Muscle of arm (tissue), 14 donors: ENCODE results near the gene TMBIM4. TPM values are rescaled to one million over a fixed set of nuclear protein-coding genes. Genes with fewer than 3 reads are reported as not detected.
A peak's percentile ranks its signal among the peaks of the same experiment; 100 is the strongest.
"Not testable (repeated sequence)": the region's sequence is repeated elsewhere in the genome, so short reads cannot be mapped to it uniquely, and the experiment has no call there.

Experiments
- DNase-seq: peaks from one replicate; pipeline ENCODE4 v3.0.0-alpha.2; 2013
- long read RNA-seq, 11 donors: transcript quantifications; one replicate each; lab custom pipeline, GENCODE V29; 2026
- polyA plus RNA-seq, 12 donors: library from polyadenylated mRNA; unstranded; fragments of 120-200 nt; gene quantifications; one replicate each; pipeline ENCODE4 v1.2.1, GENCODE V29; 2013; ENCODE audit not compliant: insufficient read length in 12 of 12

TMBIM4 gene, protein sequence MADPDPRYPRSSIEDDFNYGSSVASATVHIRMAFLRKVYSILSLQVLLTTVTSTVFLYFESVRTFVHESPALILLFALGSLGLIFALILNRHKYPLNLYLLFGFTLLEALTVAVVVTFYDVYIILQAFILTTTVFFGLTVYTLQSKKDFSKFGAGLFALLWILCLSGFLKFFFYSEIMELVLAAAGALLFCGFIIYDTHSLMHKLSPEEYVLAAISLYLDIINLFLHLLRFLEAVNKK
- 100 to 1,000 TPM in 2 of 12 donors, 10 to 100 TPM in 10; 49.2 to 146 (median 87.4) TPM for polyA plus RNA-seq
- long read RNA-seq, donor 1, transcript TMBIM4-202 (7 exons, 2,952 nt), result major isoform, 96 of 116 reads
- long read RNA-seq, donor 1, partial matches to known transcripts, result 11 of 116 reads
- long read RNA-seq, donor 1, other reads (novel, unspliced or antisense), result 0 of 116 reads
- long read RNA-seq, donor 2, transcript TMBIM4-202 (7 exons, 2,952 nt), result major isoform, 60 of 67 reads
- long read RNA-seq, donor 2, partial matches to known transcripts, result 0 of 67 reads
- long read RNA-seq, donor 2, other reads (novel, unspliced or antisense), result 0 of 67 reads
- long read RNA-seq, donor 3, transcript TMBIM4-202 (7 exons, 2,952 nt), result major isoform, 28 of 43 reads
- long read RNA-seq, donor 3, partial matches to known transcripts, result 12 of 43 reads
- long read RNA-seq, donor 3, other reads (novel, unspliced or antisense), result 0 of 43 reads
- long read RNA-seq, donor 4, transcript TMBIM4-202 (7 exons, 2,952 nt), result major isoform, 17 of 27 reads
- long read RNA-seq, donor 4, partial matches to known transcripts, result 6 of 27 reads
- long read RNA-seq, donor 4, other reads (novel, unspliced or antisense), result 0 of 27 reads
- long read RNA-seq, donor 5, result 0 reads
- long read RNA-seq, donor 6, transcript TMBIM4-202 (7 exons, 2,952 nt), result major isoform, 35 of 37 reads
- long read RNA-seq, donor 6, partial matches to known transcripts, result 0 of 37 reads
- long read RNA-seq, donor 6, other reads (novel, unspliced or antisense), result 0 of 37 reads
- long read RNA-seq, donor 7, transcript TMBIM4-202 (7 exons, 2,952 nt), result major isoform, 32 of 42 reads
- long read RNA-seq, donor 7, partial matches to known transcripts, result 10 of 42 reads
- long read RNA-seq, donor 7, other reads (novel, unspliced or antisense), result 0 of 42 reads
- long read RNA-seq, donor 8, transcript TMBIM4-202 (7 exons, 2,952 nt), result major isoform, 54 of 60 reads
- long read RNA-seq, donor 8, partial matches to known transcripts, result 0 of 60 reads
- long read RNA-seq, donor 8, other reads (novel, unspliced or antisense), result 0 of 60 reads
- long read RNA-seq, donor 9, transcript TMBIM4-202 (7 exons, 2,952 nt), result major isoform, 41 of 53 reads
- long read RNA-seq, donor 9, partial matches to known transcripts, result 12 of 53 reads
- long read RNA-seq, donor 9, other reads (novel, unspliced or antisense), result 0 of 53 reads
- long read RNA-seq, donor 10, transcript TMBIM4-202 (7 exons, 2,952 nt), result major isoform, 68 of 77 reads
- long read RNA-seq, donor 10, partial matches to known transcripts, result 5 of 77 reads
- long read RNA-seq, donor 10, other reads (novel, unspliced or antisense), result 0 of 77 reads
- long read RNA-seq, donor 11, transcript TMBIM4-202 (7 exons, 2,952 nt), result major isoform, 64 of 87 reads
- long read RNA-seq, donor 11, partial matches to known transcripts, result 15 of 87 reads
- long read RNA-seq, donor 11, other reads (novel, unspliced or antisense), result 0 of 87 reads

DNA sequence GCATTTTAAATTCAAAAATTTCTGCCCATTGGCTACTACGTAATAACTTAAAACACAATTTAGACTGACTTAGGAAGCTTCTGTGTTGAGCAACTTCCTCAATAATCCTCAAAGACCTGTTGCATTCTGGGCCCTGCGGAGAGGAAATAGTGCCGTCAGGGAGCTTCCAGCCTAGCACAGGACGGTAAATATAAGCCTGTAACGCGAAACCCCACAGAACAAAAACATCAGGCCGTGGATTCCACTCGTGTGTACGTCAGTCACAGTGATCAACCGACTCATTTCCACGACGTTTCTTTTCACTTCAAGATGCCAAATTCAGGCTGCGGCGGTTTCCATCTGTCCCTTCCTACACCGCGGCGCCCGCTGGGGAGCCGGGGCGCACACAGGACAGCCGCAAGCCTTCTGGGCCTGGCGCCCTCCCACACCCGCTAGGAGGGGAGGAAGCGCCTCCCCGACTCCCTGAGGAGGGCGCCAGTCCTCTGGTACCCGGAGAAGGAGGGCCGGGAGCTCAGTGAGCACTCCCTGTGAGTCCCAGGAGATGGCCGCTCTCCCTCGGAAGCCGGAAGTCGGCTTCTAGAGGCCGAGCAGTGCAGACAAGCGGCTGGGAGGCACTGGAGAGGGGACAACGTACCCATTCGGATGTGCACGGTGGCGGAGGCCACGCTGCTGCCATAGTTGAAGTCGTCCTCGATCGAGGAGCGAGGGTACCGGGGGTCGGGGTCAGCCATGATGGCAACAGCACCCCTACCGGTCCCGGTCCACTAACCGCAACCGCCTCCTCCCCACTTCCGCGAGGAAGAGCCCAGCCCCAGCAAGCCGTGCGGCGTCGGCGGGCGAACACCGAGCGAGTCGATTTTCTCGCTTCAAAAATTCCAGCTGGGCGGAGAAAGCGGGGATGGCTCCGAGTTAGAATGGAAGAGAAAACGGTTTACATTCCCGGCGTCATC lies at the start of gene TMBIM4:
Gene TMBIM4 (minus strand): TSS at position 776 of the 950 bp plus-strand sequence. CDS start 45 bp downstream, at position 731.
- peak; percentile 91 for DNase-seq

DNA sequence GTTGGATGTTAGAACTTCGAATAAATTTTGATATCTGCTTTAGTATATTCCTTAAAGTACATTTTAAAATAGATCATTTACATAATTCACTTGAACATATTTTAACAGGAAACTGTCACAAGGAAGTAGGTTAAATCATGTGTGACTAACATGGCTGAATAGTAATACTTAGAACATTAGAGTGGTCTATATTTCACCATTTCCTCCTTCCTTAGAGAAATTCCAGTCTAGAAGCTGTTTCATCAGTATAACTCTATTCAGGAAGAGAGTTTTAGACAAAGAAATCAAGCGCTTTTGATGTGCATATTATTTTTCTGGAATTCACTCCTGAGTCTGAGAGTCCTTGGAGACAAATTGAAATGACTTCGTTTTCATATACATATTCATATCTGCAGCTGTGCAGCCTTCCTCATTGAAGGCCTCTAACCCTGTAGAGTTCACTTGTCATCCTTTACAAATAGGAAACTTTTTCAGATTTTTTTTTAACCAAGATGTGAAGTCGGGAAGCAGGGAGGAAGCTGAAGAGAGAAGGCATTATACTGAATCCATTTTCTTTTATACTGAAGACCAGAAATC lies 47.6 kb upstream of the TMBIM4 start:
- DNase-seq, result no peak

DNA sequence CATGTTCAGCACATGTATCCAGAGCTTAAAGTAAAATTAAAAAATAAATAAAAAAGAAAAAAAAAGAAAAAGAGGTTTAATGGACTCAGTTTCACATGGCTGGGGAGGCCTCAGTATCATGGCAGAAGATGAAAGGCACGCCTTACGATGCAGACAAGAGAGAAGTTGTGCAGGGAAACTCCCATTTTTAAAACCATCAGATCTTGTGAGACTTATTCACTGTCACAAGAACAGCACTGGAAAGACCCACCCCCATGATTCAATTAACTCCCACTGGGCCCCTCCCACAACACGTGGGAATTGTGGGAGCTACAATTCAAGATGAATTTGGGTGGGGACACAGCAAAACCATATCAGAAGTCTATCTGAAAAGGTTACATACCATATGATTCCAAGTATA lies 43.2 kb upstream of the TMBIM4 start:
- DNase-seq, result not testable (repeated sequence)

DNA sequence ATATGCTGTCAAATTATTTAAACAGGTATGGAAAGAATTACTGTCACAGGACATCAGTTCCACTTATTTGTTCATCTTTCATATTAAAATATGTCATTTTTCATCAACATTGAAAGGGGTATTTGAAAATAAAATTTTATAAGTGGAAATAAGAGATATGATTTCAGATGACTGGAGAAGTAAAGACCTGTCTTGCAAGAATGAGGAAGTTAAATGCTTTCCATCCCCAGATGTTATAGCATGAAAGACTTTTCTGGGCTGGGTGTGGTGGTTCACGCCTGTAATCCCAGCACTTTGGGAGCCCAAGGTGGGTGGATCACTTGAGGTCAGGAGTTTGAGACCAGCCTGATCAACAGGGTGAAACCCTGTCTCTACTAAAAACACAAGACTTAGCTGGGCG lies 41.8 kb upstream of the TMBIM4 start:
- DNase-seq, result not testable (repeated sequence)

DNA sequence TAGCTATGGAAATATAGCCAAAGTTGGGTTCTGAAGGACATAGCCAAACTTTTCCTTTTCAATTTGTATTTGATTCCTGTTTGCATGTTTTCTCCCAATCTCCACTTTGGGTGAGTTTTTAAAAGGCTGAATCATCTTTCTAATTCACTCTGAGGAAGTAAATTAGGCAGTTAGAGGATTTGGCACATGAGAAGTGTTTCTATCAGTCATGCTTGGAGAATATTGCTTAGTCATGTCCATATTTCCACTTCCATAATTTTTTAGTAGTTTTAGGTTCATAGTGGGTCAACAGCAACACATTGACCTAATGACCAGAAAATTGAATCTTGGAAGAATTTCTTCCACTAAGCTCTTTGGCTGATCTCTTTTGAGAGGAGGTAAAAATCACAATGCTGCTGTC lies 41.0 kb upstream of the TMBIM4 start:
- no peak for DNase-seq

DNA sequence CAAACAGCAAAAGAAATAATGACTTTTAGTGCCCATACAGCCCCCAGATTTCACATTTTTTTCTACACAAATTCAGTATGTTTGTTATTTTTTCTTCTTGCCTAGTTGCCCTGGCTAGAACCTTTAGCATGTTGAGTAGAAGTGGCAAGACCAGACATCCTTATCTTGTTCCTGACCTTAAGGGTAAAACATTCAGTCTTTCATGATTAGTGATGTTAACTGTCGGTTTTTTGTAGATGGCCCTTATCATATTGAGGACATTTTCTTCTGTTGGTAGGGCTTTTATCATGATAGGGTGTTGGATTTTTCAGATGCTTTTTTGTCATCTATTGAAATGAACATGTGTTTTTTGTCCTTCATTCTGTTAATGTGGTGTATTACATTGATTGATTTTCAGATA lies 36.3 kb upstream of the TMBIM4 start:
- no peak for DNase-seq

DNA sequence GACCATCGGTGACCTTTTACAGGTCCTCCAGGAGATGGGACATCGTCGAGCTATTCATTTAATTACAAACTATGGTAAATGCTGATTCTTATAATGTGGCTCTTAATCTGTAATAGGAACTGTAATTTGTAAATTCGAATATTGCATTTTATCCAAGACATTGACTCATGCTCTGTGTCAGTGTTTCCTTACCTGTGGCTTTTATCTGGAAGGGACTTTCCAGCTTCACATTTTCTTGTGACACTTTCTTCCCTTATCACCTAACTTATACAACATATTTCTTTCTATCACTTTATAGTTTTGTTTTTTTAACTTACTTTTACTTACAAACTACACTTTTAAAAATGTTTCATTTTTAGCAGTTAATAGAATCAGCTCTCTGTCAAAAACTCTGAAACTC lies 34.0 kb upstream of the TMBIM4 start:
- DNase-seq, result no peak

DNA sequence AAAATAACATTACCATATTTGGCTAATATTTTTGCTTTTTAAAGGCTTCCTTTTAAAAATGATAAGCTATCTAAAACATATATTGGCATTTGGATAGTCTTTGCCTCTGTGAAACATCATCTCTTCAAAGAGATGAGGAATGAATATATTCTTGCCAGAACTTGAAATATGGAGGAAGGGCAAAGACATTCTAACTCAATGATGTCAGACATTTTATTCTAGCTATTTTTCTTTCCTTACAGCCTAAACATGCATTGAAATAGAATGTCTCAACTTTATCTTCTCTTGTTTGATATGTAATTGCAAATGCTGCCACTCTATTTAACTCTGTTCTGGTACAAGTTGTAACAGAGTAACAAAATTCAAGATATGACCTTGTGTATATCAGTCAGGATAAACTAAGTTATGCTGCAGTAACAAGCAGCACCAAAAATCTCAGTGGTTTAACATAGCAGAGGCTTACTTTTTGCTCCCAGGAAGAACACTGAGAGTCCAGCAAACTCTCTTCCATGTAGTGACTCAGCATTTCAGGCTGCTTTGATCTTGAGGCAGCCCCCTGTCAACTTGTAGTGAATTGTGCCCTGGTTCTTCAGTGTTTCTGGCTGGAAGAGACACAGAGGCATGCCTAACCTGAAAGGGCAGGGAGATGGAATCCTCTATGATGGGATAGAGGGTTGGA lies 30.2 kb upstream of the TMBIM4 start:
- DNase-seq, result no peak

DNA sequence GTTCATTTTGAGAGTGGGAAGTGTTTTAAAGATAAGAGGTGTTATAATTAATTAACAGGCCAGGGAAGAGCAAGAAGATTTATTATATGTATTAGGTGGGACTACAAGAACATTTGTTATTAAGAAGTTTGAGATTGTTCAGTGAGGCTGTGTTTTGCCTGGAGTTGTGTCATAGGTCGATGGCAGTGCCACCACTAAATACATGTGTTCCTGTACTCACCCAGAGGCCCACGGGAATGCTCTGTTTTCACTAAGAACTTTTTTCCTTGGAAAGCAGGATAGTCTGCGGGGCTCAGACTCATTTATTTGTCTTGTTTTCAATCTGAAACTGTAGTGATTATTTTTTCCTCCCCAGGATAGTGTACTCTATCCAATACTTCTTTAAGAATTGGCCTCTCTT lies 29.3 kb upstream of the TMBIM4 start:
- DNase-seq, result no peak

DNA sequence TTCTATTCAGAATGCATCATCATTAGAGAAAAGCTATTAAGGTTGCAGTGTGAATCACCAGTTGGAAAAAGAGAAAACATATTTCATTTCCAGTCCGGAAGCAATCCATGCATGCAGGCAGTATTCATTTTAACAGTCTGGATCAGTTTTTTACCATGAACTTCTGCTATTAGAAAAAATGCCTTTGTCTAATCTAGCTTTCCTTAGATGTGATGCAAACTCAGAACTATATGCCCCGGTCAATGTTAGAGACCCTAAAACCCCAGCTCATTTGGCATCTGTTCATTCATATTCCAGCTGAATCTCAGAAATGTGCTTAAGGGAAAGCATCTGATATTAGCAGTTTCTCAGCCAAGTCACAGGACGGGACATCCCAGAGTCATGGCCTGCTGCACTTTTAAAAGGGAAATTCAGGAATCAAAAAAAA lies 27.7 kb upstream of the TMBIM4 start:
- DNase-seq, result peak; percentile 43

DNA sequence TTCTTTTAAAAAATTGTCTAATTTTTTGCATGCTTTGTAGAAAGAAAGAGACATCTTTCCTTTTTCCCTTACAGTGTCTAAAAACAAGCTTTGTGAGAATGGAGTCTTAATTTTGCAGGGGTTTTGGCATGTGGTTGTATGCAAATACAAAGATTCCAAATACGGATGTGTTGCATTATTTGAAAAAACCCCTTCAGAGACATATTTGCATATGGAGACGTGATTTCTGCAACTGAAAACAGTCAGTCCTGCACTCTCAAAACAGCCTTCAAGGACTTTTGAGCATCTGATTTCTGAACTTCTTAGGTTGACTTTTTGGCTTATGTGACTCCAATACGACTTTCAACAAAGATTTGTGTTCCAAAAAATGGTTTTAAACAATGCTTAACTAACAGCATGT lies 27.0 kb upstream of the TMBIM4 start:
- DNase-seq, result peak; percentile 11

DNA sequence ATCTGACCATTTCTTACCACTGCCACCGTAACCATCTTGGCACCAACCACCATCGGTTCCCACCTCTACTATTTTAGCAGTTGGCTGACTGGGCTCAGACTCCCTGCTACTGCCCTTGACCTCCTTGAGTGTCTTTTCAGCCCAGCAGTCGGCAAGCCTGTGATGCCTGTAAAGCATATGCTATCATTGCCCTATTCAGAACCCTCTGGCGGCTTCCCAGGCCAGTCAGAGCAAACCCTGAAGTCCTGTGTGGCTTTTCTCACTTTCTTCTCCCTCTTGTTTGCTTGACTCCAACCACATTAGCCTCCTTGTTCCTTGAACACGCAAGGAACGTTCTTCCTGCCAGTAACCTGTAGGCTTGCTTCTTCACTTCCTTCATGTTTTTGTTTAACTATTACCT lies 25.4 kb upstream of the TMBIM4 start:
- no peak for DNase-seq

DNA sequence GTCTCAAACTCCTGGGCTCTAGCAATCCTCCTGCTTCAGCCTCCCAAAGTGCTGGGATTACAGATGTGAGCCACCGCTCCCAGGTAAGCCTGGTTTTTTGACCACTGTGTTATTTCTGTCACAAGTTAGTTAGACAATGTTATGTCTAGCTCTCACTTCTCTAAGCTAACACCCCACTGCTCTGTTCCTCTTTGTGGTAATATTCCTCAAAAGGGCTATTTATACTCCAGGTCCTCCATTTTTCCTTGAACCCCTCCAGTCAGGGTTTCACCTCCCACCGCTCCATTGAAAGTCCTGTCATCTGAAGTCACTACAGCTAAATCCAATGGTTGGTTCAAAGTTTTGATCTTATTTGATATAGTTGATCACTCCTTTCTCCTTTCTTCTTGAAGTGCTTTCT lies 24.3 kb upstream of the TMBIM4 start:
- no peak for DNase-seq

DNA sequence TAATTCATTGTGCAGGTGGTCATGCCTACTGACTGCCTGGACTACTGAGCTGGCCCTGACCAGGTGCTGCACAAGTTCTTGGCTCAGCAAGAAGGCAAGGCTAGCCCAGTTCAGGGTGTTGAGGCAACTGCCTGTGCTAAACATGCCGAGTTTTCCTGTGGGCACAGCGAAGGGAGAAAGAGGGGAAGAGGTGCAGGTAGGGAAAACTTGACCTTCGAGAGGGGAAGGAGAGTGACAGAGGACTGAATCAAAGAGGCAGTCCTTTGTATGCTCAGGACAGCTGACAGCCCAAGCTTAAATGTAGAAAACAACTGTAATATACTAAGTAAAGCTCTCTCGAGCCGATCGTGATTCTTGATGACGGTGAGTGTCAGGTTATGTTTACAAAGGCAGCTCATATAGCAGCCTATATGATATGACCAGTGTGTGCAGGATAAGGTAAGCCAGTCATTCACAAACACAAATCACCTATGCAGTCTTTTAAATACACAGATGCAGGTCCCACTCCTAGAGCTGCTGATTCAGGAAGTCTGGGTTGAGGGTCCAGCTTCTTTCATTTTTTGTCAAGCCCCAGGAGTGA lies 21.8 kb upstream of the TMBIM4 start:
- DNase-seq, result no peak

DNA sequence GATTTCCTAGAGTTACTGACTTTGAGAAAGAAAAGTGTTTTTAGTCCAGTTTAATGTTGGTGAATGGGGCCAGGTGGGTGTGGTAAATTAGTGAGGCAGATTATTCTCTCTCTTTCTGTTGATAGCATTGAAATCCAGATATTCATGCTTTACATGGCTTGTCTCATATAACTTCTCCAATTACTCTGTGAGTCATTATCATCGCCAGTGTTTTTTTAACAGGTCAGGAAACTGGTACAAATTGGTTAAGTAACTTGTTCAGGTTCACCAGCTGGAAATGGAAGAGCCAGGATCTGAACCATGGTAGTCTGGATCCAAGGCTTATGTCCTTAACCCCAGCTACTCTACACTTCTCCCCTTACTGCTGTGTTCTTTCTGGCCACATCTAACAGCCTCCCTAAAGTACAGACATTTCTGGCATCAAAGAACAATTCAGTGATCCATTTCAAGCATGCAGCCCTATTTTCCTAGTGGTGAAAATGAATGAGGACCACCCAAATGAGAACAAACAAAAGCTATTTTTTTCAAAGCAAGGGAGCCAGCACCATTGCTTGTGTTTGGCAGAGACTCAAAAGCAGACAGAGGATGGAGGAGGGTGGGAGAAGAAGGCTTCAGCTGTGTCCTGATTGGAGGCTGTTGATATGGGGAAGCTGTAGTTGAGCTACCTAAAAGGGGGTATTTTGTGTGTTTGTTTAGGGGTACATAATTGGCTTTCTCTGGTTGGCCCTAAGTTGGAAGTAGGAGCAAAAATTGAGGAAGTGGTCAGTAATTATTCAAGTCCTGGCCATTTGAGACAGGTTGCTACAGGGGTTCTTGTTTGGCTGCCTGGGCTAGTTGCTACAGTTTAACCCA lies 20.9 kb upstream of the TMBIM4 start:
- DNase-seq, result no peak

DNA sequence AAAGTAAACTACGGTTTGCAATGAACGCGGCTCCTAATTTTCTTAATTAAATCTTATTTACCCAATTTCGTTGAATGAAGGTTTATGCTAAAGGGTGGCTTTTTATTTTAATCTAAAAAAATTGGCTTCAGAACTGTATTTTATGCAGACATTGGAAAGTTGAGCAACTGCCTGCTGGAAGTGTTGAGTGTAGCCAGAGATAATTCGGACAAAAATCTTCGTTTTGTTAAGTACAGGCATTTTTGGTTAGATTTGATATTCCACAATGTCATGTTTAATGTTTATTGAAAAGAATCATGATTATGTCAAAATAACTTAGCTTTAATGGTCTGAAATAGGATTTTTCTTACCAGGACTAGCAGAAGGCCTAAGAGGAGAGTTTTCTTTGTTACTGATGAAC lies 20.1 kb upstream of the TMBIM4 start:
- DNase-seq, result peak; percentile 35

DNA sequence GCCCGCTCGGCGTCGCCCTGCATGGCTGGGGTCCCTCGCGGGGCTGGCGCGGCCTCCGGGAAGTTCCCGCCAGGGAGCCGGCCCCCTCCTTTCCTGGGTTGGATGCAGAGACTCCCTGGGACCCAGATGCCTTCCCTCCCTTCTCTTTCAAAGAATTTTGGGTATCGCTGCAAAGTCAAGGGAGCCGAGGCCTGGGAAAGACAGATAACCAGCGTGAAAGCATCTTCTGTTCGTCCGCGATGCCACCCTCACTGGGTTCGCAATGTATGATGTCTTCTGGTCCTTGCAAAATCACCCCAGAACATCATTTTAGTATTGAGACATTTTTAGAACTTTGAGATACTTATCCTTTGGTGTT lies 19.7 kb upstream of the TMBIM4 start:
- peak; percentile 43 for DNase-seq
